GM18861 (cell line): ENCODE results near the gene PPP2R1A.
A peak's percentile ranks its signal among the peaks of the same experiment; 100 is the strongest.

Source experiments
- ATAC-seq: cut with Tn5 transposase; IDR thresholded peaks from one replicate; pipeline ENCODE4 v1.9.1; 2021; ENCODE audit not compliant: unreplicated experiment

PPP2R1A gene

GRCh38 chr19:52189735-52190486 is at the start of gene PPP2R1A:
TSS of gene PPP2R1A (plus strand) at chr19:52190052. CDS start at chr19:52190097, 45 bp downstream.
- ATAC-seq = peak; percentile 87

GRCh38 chr19:52141203-52141602 is 48.6 kb upstream of the PPP2R1A start:
- no peak for ATAC-seq

- ATAC-seq = no peak
Observed at GRCh38 chr19:52142001-52142595, 47.8 kb upstream of the PPP2R1A start.

GRCh38 chr19:52148256-52148655 is 41.6 kb upstream of the PPP2R1A start:
- no peak for ATAC-seq

GRCh38 chr19:52155596-52156359 is 34.1 kb upstream of the PPP2R1A start:
- no peak for ATAC-seq

- no peak for ATAC-seq
Observed at GRCh38 chr19:52170304-52170703, 19.5 kb upstream of the PPP2R1A start.

- no peak for ATAC-seq
Observed at GRCh38 chr19:52170863-52171320, 19.0 kb upstream of the PPP2R1A start.

GRCh38 chr19:52171321-52172169 is 18.3 kb upstream of the PPP2R1A start, which contains the start of gene ZNF836:
TSS of gene ZNF836 (minus strand) at chr19:52171621. CDS start at chr19:52168072, 3,549 bp downstream.
- ATAC-seq = no peak

- no peak for ATAC-seq
Observed at GRCh38 chr19:52172347-52172746, 17.5 kb upstream of the PPP2R1A start.

GRCh38 chr19:52176574-52176973 is 13.3 kb upstream of the PPP2R1A start:
- no peak for ATAC-seq

- no peak for ATAC-seq
Observed at GRCh38 chr19:52187407-52187806, 2.4 kb upstream of the PPP2R1A start.

GRCh38 chr19:52188822-52189734 is 774 bp upstream of the PPP2R1A start:
- ATAC-seq = no peak

- no peak for ATAC-seq
Observed at GRCh38 chr19:52190487-52191293, 838 bp downstream of the PPP2R1A start.

GRCh38 chr19:52191389-52191788 is 1.5 kb downstream of the PPP2R1A start:
- ATAC-seq = no peak

- ATAC-seq = no peak
Observed at GRCh38 chr19:52191951-52192350, 2.1 kb downstream of the PPP2R1A start.

GRCh38 chr19:52196256-52196967 is 6.6 kb downstream of the PPP2R1A start:
- ATAC-seq = no peak

GRCh38 chr19:52197964-52198363 is 8.1 kb downstream of the PPP2R1A start:
- ATAC-seq = no peak

- ATAC-seq = no peak
Observed at GRCh38 chr19:52198678-52199077, 8.8 kb downstream of the PPP2R1A start.
